ENCODE results near the gene ABLIM1.

Gene ABLIM1

GRCh38 chr10:114430688-114431413, 227.2 kb downstream of the ABLIM1 start:
- H3K27ac Mint-ChIP-seq: no peak overlapping the region
- no peaks in the 10 kb centered on the region for H3K9me3 Mint-ChIP-seq
- no peak for ATAC-seq
- no peaks in the 10 kb centered on the region for H3K27me3 Mint-ChIP-seq
- H3K36me3 Mint-ChIP-seq: peaks cover 52% of the 10 kb centered on the region
- no peak overlapping the region for H3K4me3 Mint-ChIP-seq
- no peaks in the 10 kb centered on the region for H3K4me1 Mint-ChIP-seq

DNA sequence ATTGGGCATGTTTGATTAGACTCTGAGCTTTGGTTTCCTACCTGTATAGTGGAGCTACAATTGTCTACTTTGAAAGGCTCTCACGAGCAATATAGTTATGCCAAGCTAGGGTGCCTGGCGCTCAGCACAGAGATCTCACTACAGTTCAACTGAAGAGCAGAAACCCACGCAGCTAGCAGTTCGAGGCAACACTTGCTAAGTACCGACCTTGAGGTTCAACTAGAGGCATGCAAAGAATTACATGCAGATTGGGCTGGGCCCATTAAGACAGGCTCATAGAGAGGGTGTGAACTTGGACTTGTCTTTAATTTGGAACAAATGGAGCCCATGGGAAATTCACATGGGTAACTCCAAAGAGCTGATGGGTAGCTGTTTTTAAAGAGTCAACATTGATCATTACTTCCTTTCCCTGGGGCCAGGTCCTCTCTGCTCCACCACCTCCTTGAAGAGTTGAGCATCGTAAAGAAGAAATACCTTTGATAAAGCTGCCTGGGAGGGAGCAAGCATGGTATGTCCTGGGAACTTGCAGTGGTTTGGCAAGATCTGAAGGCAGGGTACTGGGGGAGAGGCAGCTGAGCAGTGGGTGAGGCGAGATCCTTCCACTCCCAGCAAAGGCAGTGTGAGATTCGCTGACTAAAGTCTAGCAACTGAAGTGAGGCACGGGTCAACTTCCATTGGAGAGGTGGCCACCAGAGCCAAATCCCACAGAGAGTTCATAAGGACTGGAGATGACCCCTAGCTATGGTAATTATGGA, 228.3 kb downstream of the ABLIM1 start:
- Mint-ChIP-seq H3K4me1 (no peaks in the 10 kb centered on the region), H3K4me3 (no peak overlapping the region), H3K9me3 (no peaks in the 10 kb centered on the region), H3K27ac (no peak overlapping the region), H3K36me3 (peaks cover 44% of the 10 kb centered on the region), H3K27me3 (no peaks in the 10 kb centered on the region)
- ATAC-seq: no peak

DNA sequence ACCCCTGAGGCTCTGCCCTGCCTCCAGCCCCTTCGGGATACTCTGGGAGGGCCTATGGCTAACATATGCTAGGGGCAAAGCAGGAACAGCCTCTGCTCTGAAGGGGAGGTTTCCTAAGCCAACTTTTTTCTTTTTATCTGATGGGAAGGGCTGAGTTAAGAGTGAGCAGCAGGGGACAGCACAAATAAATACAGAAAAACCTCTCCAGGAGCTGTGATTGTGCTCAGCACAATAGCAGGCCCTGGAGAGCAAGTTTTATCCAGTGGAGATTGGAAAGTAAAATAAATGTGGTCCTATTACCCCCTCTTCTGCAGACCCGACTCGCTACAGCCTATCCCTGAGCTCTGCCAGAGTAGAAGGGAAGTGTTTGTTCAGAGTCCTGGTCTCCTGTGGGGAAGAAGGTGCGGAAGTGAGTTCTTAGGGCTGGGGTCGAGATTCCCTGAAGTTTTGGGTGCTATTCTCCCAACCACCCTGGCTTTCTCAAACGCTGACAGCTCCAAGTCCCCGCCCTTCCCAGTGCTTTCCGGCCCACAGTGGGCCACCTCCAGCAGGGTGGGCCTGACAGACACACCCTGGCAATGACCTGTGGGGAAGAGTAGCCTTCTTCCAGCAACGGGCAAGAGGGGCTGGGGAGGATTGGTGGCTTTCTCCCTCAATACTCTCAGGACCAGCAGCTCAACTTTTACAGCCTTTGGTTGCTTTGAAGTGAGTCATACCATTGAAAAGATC, 230.8 kb downstream of the ABLIM1 start:
- Mint-ChIP-seq H3K4me3 (no peak overlapping the region), H3K9me3 (no peaks in the 10 kb centered on the region), H3K4me1 (no peaks in the 10 kb centered on the region), H3K36me3 (peaks cover 25% of the 10 kb centered on the region), H3K27ac (no peak overlapping the region), H3K27me3 (no peaks in the 10 kb centered on the region)
- ATAC-seq: no peak

- ATAC-seq: no peak
- no peaks in the 10 kb centered on the region for H3K4me1 Mint-ChIP-seq
Measured at GRCh38 chr10:114426476-114426875, 231.6 kb downstream of the ABLIM1 start.

GRCh38 chr10:114420811-114421485, 237.1 kb downstream of the ABLIM1 start:
- no peaks in the 10 kb centered on the region for H3K36me3 Mint-ChIP-seq
- no peak for ATAC-seq

More at GRCh38 chr10:114426476-114426875, 231.6 kb downstream of the ABLIM1 start:
- H3K27me3 Mint-ChIP-seq: no peaks in the 10 kb centered on the region
- no peak overlapping the region for H3K27ac Mint-ChIP-seq
- H3K4me3 Mint-ChIP-seq: no peak overlapping the region
- H3K36me3 Mint-ChIP-seq: peaks cover 17% of the 10 kb centered on the region
- no peaks in the 10 kb centered on the region for H3K9me3 Mint-ChIP-seq

DNA sequence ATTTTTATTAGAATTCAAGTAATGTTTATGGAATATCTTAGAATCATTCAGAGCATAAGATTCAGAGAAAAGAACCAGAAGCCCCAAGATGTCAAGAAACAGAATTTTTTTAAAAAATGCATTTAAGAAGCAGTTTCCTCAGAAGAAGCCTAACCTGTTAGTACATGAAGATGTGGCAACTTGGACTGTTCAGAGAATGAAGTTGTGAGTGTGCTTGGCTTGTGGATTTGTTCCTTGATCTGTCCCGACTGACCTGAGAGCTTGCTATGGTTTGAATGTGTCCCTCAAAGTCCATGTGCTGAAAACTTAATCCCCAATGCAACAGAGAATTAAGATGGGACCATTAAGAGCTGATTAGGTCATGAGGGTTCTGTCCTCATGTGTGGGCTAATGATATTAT, 240.0 kb downstream of the ABLIM1 start:
- Mint-ChIP-seq H3K27ac (no peak overlapping the region), H3K4me1 (no peaks in the 10 kb centered on the region), H3K27me3 (peaks cover 24% of the 10 kb centered on the region), H3K36me3 (no peaks in the 10 kb centered on the region), H3K9me3 (peaks cover 3% of the 10 kb centered on the region), H3K4me3 (no peak overlapping the region)
- ATAC-seq: no peak

More at GRCh38 chr10:114420811-114421485, 237.1 kb downstream of the ABLIM1 start:
- Mint-ChIP-seq H3K27me3 (peaks cover 17% of the 10 kb centered on the region), H3K4me1 (no peaks in the 10 kb centered on the region), H3K27ac (no peak overlapping the region), H3K4me3 (no peak overlapping the region), H3K9me3 (peaks cover 3% of the 10 kb centered on the region)

- peaks cover 8% of the 10 kb centered on the region for H3K4me1 Mint-ChIP-seq
- peaks cover 48% of the 10 kb centered on the region for H3K27me3 Mint-ChIP-seq
- no peak overlapping the region for H3K27ac Mint-ChIP-seq
- no peak for ATAC-seq
- no peak overlapping the region for H3K4me3 Mint-ChIP-seq
- no peaks in the 10 kb centered on the region for H3K36me3 Mint-ChIP-seq
- peaks cover 3% of the 10 kb centered on the region for H3K9me3 Mint-ChIP-seq
Measured at GRCh38 chr10:114412907-114413797, 244.9 kb downstream of the ABLIM1 start.

DNA sequence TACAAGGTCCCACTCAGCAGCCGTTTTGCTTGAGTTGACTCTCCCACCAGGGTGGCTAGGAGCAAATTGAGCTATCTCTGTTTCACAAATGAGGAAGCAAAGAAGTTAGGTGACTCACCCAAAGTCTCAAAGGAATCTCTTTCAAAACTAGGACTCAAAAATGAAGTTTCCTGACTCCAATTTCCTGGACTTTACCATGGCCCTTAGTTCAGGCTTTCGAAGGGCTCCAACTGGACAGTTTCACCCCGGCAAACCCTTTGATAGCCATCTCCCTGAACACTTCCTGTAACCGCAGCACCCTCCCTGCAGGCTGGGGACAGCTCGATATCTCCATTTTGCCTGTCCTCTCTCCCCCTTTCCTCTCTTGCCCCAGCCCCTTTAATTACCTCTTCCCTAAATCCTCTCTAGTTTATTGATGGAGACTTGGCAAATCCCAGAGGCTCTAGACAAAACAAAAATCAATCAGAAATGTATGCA, 249.1 kb downstream of the ABLIM1 start:
- H3K27ac Mint-ChIP-seq: no peak overlapping the region
- no peaks in the 10 kb centered on the region for H3K36me3 Mint-ChIP-seq
- peaks cover 66% of the 10 kb centered on the region for H3K27me3 Mint-ChIP-seq
- H3K4me3 Mint-ChIP-seq: no peak overlapping the region
- no peak for ATAC-seq
- H3K9me3 Mint-ChIP-seq: no peaks in the 10 kb centered on the region
- peaks cover 23% of the 10 kb centered on the region for H3K4me1 Mint-ChIP-seq

- H3K36me3 Mint-ChIP-seq: no peaks in the 10 kb centered on the region
- no peak overlapping the region for H3K27ac Mint-ChIP-seq
- H3K9me3 Mint-ChIP-seq: no peaks in the 10 kb centered on the region
- peak; percentile 17 for ATAC-seq
- peaks cover 25% of the 10 kb centered on the region for H3K4me1 Mint-ChIP-seq
- H3K27me3 Mint-ChIP-seq: peaks cover 66% of the 10 kb centered on the region
- H3K4me3 Mint-ChIP-seq: no peak overlapping the region
Measured at GRCh38 chr10:114408112-114408967, 249.7 kb downstream of the ABLIM1 start.

GRCh38 chr10:114406455-114406854, 251.6 kb downstream of the ABLIM1 start:
- Mint-ChIP-seq H3K36me3 (no peaks in the 10 kb centered on the region), H3K27ac (no peak overlapping the region), H3K4me1 (peaks cover 34% of the 10 kb centered on the region), H3K9me3 (no peaks in the 10 kb centered on the region), H3K4me3 (no peak overlapping the region), H3K27me3 (peaks cover 73% of the 10 kb centered on the region)
- ATAC-seq: no peak

- Mint-ChIP-seq H3K9me3 (no peaks in the 10 kb centered on the region), H3K4me1 (peaks cover 34% of the 10 kb centered on the region), H3K27ac (no peak overlapping the region), H3K36me3 (no peaks in the 10 kb centered on the region), H3K4me3 (peak overlapping the region; percentile 70), H3K27me3 (peaks cover 75% of the 10 kb centered on the region)
- ATAC-seq: no peak
Measured at GRCh38 chr10:114405011-114405350, 253.1 kb downstream of the ABLIM1 start.

DNA sequence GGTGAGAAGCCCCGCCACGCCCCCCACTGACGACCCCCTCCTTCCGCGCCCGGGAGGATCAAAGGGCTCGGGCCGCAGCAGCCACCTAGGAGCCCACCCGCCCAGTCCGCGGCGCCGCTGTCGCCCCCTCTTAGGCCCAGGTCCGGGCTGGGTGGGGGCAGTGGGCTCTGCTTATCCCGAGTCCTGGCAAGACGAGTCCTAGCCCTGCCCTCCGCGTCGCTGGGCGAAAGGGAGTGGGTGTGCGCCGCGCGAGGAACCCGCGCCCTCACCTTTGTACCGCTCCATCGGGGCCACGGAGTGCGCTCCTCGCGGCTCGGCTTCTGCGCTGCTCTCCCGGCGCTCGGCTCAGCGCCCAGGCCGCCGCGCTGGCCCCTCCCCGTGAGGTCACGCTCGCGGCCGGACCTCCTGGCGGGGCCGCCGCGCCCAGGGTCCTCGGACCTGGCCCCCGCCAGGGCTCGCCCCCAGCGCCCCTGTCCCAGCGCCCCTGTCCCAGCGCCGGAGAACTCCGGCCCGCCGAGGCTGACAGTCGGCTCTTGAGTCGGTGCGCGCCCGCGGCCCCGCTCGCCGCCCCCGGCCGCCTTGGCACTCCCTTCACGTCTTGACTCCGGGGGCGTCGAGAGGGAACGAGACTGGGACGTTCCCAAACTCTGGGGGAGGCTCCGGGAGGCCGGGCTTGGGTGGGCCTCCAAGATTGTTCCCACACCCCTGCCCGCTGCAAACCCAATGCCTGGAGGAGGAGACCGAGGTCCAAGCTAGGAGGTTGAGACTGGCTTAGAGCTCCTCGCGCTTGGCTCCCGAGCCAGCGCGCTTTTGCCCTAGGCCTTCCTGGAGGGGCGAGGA, 253.7 kb downstream of the ABLIM1 start, which contains the start of gene AFAP1L2:
AFAP1L2 (minus strand) TSS at position 332 of the 840 bp plus-strand sequence; CDS start at position 285, 47 bp downstream.
- Mint-ChIP-seq H3K36me3 (no peaks in the 10 kb centered on the region), H3K27ac (no peak within 1 kb of the TSS), H3K4me3 (peak within 1 kb of the TSS; percentile 70), H3K27me3 (peaks cover 78% of the 10 kb centered on the region), H3K9me3 (no peaks in the 10 kb centered on the region), H3K4me1 (peaks cover 34% of the 10 kb centered on the region)
- ATAC-seq: no peak

Data from stimulated activated memory B cell treated with anti-CD40 and anti-IgM and Interleukin-4, amounts not matched to agents 10 μg/mL and 1 μg/mL and 100 μg/mL, for 72 hours (primary cell).